DMS 273 (cell line): ENCODE data around the gene SENP3.

Experiments used
- DNase-seq: peaks from one replicate; lab custom pipeline; 2025; ENCODE audit not compliant: unreplicated experiment; lab: John Stamatoyannopoulos, UW

SENP3 gene

DNA sequence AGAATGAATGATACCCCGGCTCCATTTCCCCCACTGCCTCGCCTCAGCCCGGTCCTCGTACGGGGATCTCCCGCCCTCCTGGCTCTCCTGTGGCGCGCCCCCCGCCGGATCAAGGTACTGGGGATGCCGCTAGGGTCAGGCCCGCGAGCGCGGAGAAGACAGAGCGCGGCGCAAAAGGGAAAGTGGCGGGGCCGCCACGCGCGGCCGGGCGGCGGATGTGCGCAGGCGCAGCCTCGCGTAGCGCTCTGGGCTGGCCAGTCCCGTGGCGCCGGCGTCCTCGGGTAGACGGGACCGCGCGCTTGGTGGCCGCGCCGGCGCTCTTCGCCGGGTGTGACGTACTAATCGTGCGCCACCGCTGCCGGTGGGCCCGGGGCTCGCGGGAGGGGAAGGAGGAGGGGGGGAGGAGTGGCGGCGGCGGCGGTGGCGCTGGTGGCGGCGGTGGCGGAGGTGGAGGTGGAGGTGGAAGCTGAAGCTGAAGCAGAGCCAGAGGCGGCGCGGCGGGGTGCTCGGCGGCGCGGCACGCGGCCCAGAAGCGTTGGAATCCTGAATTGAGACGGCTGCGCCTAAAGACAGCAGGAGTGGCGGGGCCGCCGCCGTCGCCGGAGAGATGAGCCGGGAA lies at the start of gene SENP3:
Gene SENP3 (plus strand): TSS at position 331 of the 619 bp plus-strand sequence. CDS start 1,158 bp downstream, outside the sequence.
- DNase-seq, result peak; percentile 94

DNA sequence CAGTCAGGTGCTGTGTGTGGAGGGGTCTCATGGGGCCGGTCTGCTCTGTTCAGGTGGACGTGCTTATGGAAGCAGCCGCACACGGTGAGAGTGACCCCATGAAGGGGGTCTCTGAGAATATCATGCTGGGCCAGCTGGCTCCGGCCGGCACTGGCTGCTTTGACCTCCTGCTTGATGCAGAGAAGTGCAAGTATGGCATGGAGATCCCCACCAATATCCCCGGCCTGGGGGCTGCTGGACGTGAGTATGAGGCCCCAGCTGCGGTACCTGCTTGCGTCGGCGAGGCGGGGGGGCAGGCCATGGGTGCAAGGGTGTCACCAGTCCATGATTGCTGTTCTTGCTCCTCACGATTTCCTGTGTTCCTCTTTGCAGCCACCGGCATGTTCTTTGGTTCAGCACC lies 49.6 kb upstream of the SENP3 start:
- DNase-seq, result no peak

- DNase-seq, result no peak
Observed at GRCh38 chr17:7512824-7513540, 48.7 kb upstream of the SENP3 start.

DNA sequence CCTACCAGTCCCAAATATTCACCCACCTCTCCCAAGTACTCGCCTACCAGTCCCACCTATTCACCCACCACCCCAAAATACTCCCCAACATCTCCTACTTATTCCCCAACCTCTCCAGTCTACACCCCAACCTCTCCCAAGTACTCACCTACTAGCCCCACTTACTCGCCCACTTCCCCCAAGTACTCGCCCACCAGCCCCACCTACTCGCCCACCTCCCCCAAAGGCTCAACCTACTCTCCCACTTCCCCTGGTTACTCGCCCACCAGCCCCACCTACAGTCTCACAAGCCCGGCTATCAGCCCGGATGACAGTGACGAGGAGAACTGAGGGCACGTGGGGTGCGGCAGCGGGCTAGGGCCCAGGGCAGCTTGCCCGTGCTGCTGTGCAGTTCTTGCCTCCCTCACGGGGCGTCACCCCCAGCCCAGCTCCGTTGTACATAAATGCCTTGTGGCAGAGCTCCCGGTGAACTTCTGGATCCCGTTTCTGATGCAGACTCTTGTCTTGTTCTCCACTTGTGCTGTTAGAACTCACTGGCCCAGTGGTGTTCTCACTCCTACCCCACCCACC lies 47.8 kb upstream of the SENP3 start:
- DNase-seq, result no peak

DNA sequence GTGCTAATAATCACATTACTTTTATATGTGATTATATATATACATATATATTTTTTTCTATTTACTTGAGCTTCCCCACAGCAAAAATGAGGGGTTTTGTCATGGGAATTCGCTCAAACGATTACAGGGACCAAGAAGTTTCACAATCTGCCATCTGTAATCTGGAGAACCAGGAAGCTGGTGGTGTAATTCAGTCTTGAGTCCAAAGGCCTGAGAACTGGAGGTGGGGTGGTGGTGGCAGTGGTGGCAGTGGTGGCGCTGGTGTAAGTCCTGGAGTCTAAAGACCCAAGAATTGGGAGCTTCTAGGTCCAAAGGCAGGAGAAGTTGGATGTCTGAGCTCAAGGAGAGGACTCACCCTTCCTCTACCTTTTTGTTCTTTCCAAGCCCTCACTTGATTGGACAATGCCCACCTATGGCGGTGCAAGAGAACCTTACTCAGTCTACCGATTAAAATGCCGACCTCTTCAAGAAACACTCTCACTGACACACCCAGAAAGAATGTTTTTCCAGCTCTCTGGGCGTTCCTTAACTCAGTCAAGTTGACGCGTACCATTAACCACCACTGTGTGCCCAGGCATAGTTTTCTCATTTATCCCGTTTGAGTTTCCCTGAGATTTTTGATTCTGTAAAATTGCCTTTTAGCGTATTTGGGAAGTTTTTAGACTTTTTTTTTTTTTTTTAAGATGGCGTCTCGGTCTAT lies 45.7 kb upstream of the SENP3 start:
- no peak for DNase-seq

- DNase-seq, result peak; percentile 42
Observed at GRCh38 chr17:7523033-7523432, 38.7 kb upstream of the SENP3 start.

GRCh38 chr17:7528842-7529241 lies 32.9 kb upstream of the SENP3 start:
- no peak for DNase-seq

GRCh38 chr17:7530023-7530900 lies 31.5 kb upstream of the SENP3 start:
- no peak for DNase-seq

GRCh38 chr17:7538050-7538449 lies 23.7 kb upstream of the SENP3 start:
- no peak for DNase-seq

DNA sequence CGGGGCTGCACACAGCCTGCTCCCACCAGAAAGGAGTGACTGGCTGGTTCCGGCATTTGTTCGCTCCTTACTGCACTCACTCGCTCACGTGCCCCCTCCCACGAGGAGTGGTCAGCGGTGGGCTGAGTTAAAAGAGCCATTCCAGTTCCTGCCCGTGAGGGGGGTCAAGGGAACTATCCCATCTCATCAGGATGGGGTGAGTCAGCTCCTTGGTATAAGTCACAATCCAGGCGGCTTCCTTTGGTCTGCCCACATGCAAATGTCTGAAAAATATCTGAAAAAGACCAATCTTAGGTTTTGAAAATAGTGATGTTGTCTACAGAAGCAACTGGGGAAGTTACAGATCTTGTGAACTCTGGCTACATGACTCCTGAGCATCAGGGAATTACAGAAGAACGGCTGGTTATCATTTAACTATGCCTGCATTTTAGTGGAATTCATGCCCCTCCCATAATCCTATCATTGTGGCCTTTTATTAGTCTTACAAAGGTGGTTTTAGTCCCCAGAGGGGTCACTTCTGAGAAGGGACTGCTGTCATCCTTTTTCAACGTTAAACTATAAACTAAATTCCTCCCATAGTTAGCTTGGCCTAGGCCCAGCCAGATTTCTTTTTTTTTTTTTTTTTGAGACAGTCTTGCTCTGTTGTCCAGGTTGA lies 22.7 kb upstream of the SENP3 start:
- no peak for DNase-seq

- no peak for DNase-seq
Observed at GRCh38 chr17:7541074-7541621, 20.6 kb upstream of the SENP3 start.

DNA sequence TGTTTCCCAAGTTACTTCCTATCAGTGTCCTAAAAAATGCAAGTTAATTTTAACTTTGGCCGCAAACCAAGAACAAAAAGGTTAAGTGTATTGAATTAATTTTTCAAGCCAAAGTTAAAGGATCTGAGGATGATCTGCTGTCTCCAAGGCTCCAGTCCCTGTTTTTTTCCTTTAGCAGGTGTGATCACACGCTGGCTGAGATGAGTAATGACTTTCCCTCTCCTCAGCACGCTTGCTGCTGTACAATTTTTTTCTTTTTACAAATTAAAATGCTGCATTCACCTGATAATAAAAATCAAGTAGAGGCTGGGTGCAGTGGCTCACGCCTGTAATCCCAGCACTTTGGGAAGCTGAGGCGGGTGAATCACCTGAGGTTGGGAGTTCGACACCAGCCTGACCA lies 16.8 kb upstream of the SENP3 start:
- DNase-seq, result no peak

GRCh38 chr17:7548585-7549400 lies 12.9 kb upstream of the SENP3 start, which contains the start of gene TNFSF12:
TNFSF12 (plus strand) TSS chr17:7549058; CDS start chr17:7549154, 96 bp downstream.
- peak; percentile 19 for DNase-seq

DNA sequence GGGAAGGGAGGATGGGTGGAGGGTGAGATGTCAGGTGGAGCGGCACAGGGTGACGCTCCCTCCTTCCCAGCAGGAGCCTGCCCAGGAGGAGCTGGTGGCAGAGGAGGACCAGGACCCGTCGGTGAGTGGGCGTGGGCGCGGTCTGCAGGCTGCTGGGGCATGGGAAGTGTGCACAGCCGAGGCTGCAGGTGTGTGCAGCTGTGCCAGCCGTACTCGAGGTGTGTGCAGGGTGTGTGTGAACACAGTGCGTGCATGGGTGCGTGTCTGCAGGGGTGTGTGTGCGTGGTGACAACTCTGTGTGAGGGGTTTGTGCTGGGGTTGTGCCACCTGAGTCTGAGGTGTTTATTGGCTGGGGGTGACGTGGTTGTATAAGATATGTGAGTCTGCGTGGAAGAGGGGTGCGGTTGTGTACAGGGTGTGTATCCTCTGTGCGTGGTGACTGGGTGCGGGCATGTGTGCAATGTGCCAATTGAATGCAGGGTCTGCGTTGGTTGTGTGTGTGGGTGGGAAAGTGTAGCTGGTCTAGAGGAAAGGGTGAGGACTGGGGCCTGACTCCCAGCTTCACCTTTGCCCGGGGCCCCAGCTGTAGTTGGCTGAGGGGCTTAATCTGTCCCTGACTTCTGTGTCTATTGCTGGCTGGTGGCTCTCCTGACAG lies 12.2 kb upstream of the SENP3 start:
- DNase-seq, result no peak

- DNase-seq, result no peak
Observed at GRCh38 chr17:7550344-7550743, 11.4 kb upstream of the SENP3 start.

DNA sequence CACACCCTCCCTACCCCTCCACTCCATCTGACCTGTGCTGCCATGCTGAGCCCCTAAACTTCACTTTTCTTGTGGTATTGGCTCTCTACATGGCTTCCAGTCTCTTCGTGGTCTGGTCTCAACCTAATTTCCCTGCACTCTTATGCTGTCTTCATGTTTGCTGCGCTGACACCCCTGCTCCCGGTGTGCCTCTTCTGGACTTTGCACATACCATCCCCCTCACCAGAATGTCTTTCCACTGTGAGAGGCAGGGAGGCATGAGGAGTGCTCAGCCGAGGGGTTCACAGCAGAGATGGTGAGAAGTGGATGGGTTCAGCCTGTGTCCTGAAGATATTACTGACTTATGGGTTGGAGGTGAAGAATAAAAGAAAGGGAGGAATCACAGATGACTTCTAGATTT lies 10.3 kb upstream of the SENP3 start:
- no peak for DNase-seq

GRCh38 chr17:7552621-7553051 lies 9.1 kb upstream of the SENP3 start:
- DNase-seq, result no peak

GRCh38 chr17:7553356-7553755 lies 8.4 kb upstream of the SENP3 start:
- no peak for DNase-seq
